Stomach (tissue), 9 donors: ENCODE data around the gene BCAR3. TPM values are rescaled to one million over a fixed set of nuclear protein-coding genes. Genes with fewer than 3 reads are reported as not detected.

Source experiments
- DNase-seq, 2 donors: peaks; one replicate each; pipeline versions ENCODE4 v3.0.0 to v3.0.0-alpha.2; 2013 to 2019
- H3K27ac ChIP-seq, 5 donors: fragments of 200-600 bp in 4 of 5; sonication (generic) in 4 of 5; one replicate each; pipeline ENCODE4 v1.5.1; 2013 to 2019; ENCODE audit warnings: mild to moderate bottlenecking in 1 of 5, moderate library complexity in 1 of 5
- H3K27me3 ChIP-seq, 3 donors: fragments of 200-600 bp; sonication (generic); one replicate each; pipeline ENCODE4 v1.5.1; 2017 to 2019; ENCODE audit warnings: mixed run types in 1 of 3
- H3K36me3 ChIP-seq, 4 donors: fragments of 200-600 bp; sonication (generic); 1 replicate in 3 of 4; 2 replicates in 1 of 4; pipeline ENCODE4 v1.5.1; 2016 to 2019
- H3K4me1 ChIP-seq, 4 donors: fragments of 200-600 bp; sonication (generic); one replicate each; pipeline ENCODE4 v1.5.1; 2016 to 2019
- H3K4me3 ChIP-seq, 4 donors: fragments of 200-600 bp; sonication (generic) in 3 of 4; one replicate each; pipeline ENCODE4 v1.5.1; 2016 to 2019; ENCODE audit warnings: mild to moderate bottlenecking in 1 of 4
- H3K9me3 ChIP-seq, 4 donors: fragments of 200-600 bp; sonication (generic); one replicate each; pipeline ENCODE4 v1.5.1; 2016 to 2019
- CTCF ChIP-seq, 7 experiments: fragments of 450-650 bp in 4 of 7; fragments of 200-600 bp in 3 of 7; sonication (generic) in 3 of 7; IDR thresholded peaks; one replicate each; pipeline ENCODE4 v1.5.1; 2016 to 2019; ENCODE audit warnings: antibody characterized with exemption in 7 of 7, control low read depth in 2 of 7, mild to moderate bottlenecking in 1 of 7
- EP300 ChIP-seq: sonication (generic); formaldehyde crosslinking; IDR thresholded peaks from one replicate; pipeline ENCODE4 v1.6.1; 2017; ENCODE audit warnings: antibody characterized with exemption
- POLR2A ChIP-seq, 4 donors: fragments of 450-650 bp; IDR thresholded peaks; one replicate each; pipeline ENCODE4 v1.6.1; 2016; ENCODE audit warnings: antibody characterized with exemption in 4 of 4, control low read depth in 2 of 4, mild to moderate bottlenecking in 1 of 4, moderate library complexity in 1 of 4
- POLR2AphosphoS5 ChIP-seq, 3 donors: sonication (generic); formaldehyde crosslinking; IDR thresholded peaks; one replicate each; pipeline ENCODE4 v1.6.1; 2016; ENCODE audit warnings: antibody characterized with exemption in 3 of 3
- WGBS, 5 donors: extraction: QIAGEN DNeasy Blood & Tissue Kit in 3 of 5; methylation state at CpG; one replicate each; pipeline versions ENCODE4 v1.1.5 to v1.1.7; 2013 to 2018; 5-methylcytosine and 5-hydroxymethylcytosine counted together
- intact Hi-C: fragments of 100-400 bp; cut with DNase I; formaldehyde crosslinking; loops from one replicate; pipeline ENCODE4 v1.15.1; 2023; ENCODE audit warnings: low total_unique reads
- polyA plus RNA-seq, 3 donors: library from polyadenylated mRNA; stranded (reverse); fragments of 200-250 nt; gene quantifications; one replicate each; pipeline ENCODE4 v1.2.3, GENCODE V29; 2013
- total RNA-seq, 5 donors: library from RNA; depleted of rRNA; stranded (reverse); fragments of >200 nt; gene quantifications; one replicate each; pipeline versions ENCODE4 v1.1.0 to v1.2.3, GENCODE V29; 2014 to 2016
- donor health status: healthy with polysubstance abuse.
- donor health status: Bipolar disorder and iron deficiency.
- donor health status: healthy.

BCAR3 gene
- total and polyA plus RNA-seq, 8 donors, result 5.6 to 28.0 (median 19.3) TPM

GRCh38 chr1:93668951-93669350 lies 12.7 kb downstream of the BCAR3 start:
- H3K4me3 ChIP-seq, result no peak overlapping the region
- H3K27me3 ChIP-seq, result no peaks in the 10 kb centered on the region
- peaks cover 52 to 96% (median 72%) of the 10 kb centered on the region in 4 donors for H3K4me1 ChIP-seq
- H3K27ac ChIP-seq, result peak overlapping the region in 1 of 5 donors; percentile 81
- intact Hi-C loops, result no loop called here
- no peaks in the 10 kb centered on the region for H3K9me3 ChIP-seq
- no peaks in the 10 kb centered on the region for H3K36me3 ChIP-seq
- WGBS, 5 donors, result 80 to 92% (median 88%) methylated on average over 5 of the region's 5 CpGs
- DNase-seq, result no peak
- no peak for TF ChIP-seq POLR2AphosphoS5 (IDR thresholded peaks at IDR 0.05)
- TF ChIP-seq EP300, result no peak
- no peak for TF ChIP-seq POLR2A (IDR thresholded peaks at IDR 0.05)
- no peak for TF ChIP-seq CTCF (IDR thresholded peaks at IDR 0.05)

- no peak for DNase-seq
- TF ChIP-seq POLR2AphosphoS5 (IDR thresholded peaks at IDR 0.05) (no peak), POLR2A (IDR thresholded peaks at IDR 0.05) (no peak), CTCF (IDR thresholded peaks at IDR 0.05) (no peak), EP300 (no peak)
- intact Hi-C loops, result no loop called here
- no peaks in the 10 kb centered on the region for H3K9me3 ChIP-seq
- 88 to 92% (median 91%) methylated on average over 5 of the region's 5 CpGs for WGBS, 5 donors
- peak overlapping the region in 3 of 5 donors; percentile 13 to 81 (median 41) for H3K27ac ChIP-seq
- no peaks in the 10 kb centered on the region for H3K27me3 ChIP-seq
- H3K4me3 ChIP-seq, result no peak overlapping the region
- H3K36me3 ChIP-seq, result no peaks in the 10 kb centered on the region
- peaks cover 45 to 96% (median 70%) of the 10 kb centered on the region in 4 donors for H3K4me1 ChIP-seq
These were observed 13.5 kb downstream of the BCAR3 start for GRCh38 chr1:93668121-93668520.

- Histone ChIP-seq H3K27ac (peak overlapping the region; percentile 2 to 81 (median 32)), H3K4me1 (peaks cover 40 to 96% (median 67%) of the 10 kb centered on the region in 4 donors)
These were observed 14.0 kb downstream of the BCAR3 start for GRCh38 chr1:93667642-93668041.

GRCh38 chr1:93666613-93667384 lies 14.8 kb downstream of the BCAR3 start:
- peaks cover 31 to 96% (median 63%) of the 10 kb centered on the region in 4 donors for H3K4me1 ChIP-seq
- 85 to 91% (median 87%) methylated on average over 14 of the region's 14 CpGs for WGBS, 5 donors
- intact Hi-C loops, result no loop called here
- H3K9me3 ChIP-seq, result no peaks in the 10 kb centered on the region
- H3K4me3 ChIP-seq, result no peak overlapping the region
- H3K36me3 ChIP-seq, result no peaks in the 10 kb centered on the region
- peak overlapping the region in 4 of 5 donors; percentile 3 to 81 (median 34) for H3K27ac ChIP-seq
- DNase-seq, result peak; percentile 34 to 43
- no peaks in the 10 kb centered on the region for H3K27me3 ChIP-seq
- no peak for TF ChIP-seq EP300
- TF ChIP-seq POLR2A (IDR thresholded peaks at IDR 0.05), result no peak
- TF ChIP-seq POLR2AphosphoS5 (IDR thresholded peaks at IDR 0.05), result no peak
- TF ChIP-seq CTCF (IDR thresholded peaks at IDR 0.05), result no peak

More at GRCh38 chr1:93667642-93668041, 14.0 kb downstream of the BCAR3 start:
- WGBS, 5 donors, result 43 to 63% (median 47%) methylated on average over 3 to 4 of the region's 4 CpGs
- DNase-seq, result peak in 1 of 2 donors; percentile 43
- Histone ChIP-seq H3K4me3 (no peak overlapping the region), H3K9me3 (no peaks in the 10 kb centered on the region), H3K27me3 (no peaks in the 10 kb centered on the region), H3K36me3 (no peaks in the 10 kb centered on the region)
- intact Hi-C loops, result no loop called here
- TF ChIP-seq POLR2AphosphoS5 (IDR thresholded peaks at IDR 0.05) (no peak), EP300 (no peak), CTCF (IDR thresholded peaks at IDR 0.05) (no peak), POLR2A (IDR thresholded peaks at IDR 0.05) (no peak)
